22Rv1 (cell line): ENCODE measurements around the gene MARK1.

Source experiments
- ZFX ChIP-seq: fragments of 450-650 bp; IDR thresholded peaks from 2 replicates; pipeline ENCODE4 v1.6.1; 2017; ENCODE audit warnings: antibody characterized with exemption, borderline replicate concordance
- TF ChIP-seq, protein P1 (sequence below): fragments of 450-650 bp; IDR thresholded peaks from 2 replicates; pipeline ENCODE4 v1.5.1; 2017; ENCODE audit warnings: mild to moderate bottlenecking

DNA sequence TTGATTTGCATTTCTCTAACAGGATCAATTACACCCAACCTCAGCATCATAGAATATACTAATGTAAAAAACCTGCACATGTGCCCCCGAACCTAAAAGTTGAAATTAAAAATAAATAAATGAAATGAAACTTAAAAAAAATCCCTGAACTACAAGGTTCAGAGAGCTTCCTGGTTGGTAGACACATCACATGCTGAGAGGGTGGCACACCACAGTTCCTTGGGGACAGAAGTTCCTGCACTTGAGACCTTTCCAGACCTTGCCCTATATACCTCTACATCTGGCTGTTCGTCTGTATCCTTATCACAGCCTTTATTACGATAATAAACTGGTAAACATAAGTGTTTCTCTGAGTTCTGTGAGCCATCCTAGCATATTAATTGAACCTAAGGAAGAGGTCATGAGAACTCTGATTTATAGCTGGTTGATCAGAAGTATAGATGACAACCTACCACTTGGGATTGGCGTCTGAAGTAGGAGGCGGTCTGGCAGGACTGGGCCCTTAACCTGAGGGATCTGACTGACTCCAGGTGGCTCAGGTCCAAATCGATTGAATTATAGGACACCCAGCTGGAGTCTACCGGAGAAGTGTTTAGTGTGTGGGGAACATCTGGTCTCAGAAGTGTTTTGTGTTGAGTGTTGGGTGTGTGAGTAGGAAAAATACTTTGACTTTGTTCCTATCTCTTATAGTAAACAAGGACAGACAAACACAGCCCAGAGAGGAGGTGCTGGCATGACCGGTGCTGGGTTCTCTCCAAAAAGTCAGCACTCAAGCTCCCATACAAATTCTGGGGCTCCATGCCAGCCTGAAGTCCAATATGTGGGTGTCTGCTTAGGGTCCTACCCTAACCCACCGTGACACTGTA lies 181.2 kb downstream of the MARK1 start:
- TF ChIP-seq, protein P1, sequence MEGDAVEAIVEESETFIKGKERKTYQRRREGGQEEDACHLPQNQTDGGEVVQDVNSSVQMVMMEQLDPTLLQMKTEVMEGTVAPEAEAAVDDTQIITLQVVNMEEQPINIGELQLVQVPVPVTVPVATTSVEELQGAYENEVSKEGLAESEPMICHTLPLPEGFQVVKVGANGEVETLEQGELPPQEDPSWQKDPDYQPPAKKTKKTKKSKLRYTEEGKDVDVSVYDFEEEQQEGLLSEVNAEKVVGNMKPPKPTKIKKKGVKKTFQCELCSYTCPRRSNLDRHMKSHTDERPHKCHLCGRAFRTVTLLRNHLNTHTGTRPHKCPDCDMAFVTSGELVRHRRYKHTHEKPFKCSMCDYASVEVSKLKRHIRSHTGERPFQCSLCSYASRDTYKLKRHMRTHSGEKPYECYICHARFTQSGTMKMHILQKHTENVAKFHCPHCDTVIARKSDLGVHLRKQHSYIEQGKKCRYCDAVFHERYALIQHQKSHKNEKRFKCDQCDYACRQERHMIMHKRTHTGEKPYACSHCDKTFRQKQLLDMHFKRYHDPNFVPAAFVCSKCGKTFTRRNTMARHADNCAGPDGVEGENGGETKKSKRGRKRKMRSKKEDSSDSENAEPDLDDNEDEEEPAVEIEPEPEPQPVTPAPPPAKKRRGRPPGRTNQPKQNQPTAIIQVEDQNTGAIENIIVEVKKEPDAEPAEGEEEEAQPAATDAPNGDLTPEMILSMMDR = no peak
- no peak for TF ChIP-seq ZFX
